Activated B cell treated with CpG ODN at 0.5 μM for 24 hours (primary cell): ENCODE measurements around the gene ZNHIT2. TPM values are rescaled to one million over a fixed set of nuclear protein-coding genes. Genes with fewer than 3 reads are reported as not detected.

Experiments
- ATAC-seq: fragments of 200-7000 bp; cut with Tn5 transposase; one replicate; pipeline ENCODE4 v1.10.0; 2021; ENCODE audit warnings: low read depth, mild to moderate bottlenecking, moderate library complexity
- CTCF ChIA-PET: fragments of 350-600 bp; sonication (Branson Sonifier 250); formaldehyde crosslinking; loops from one replicate; lab custom pipeline; 2021; ENCODE audit warnings: antibody characterized with exemption; lab: Charles Lee
- POLR2A ChIA-PET: fragments of 350-600 bp; sonication (Branson Sonifier 250); formaldehyde crosslinking; loops from one replicate; lab custom pipeline; 2021; ENCODE audit warnings: antibody characterized with exemption; lab: Charles Lee
- DNase-seq: peaks from one replicate; pipeline ENCODE4 v3.0.0; 2022
- H3K27ac Mint-ChIP-seq: one replicate; pipeline ENCODE4 v1.8.0; 2020; ENCODE audit warnings: mixed read lengths
- H3K27me3 Mint-ChIP-seq: one replicate; pipeline ENCODE4 v1.8.0; 2021; ENCODE audit warnings: mixed read lengths
- H3K36me3 Mint-ChIP-seq: one replicate; pipeline ENCODE4 v1.8.0; 2021; ENCODE audit warnings: low read depth, mixed read lengths
- H3K4me1 Mint-ChIP-seq: one replicate; pipeline ENCODE4 v1.8.0; 2021; ENCODE audit warnings: mixed read lengths
- H3K4me3 Mint-ChIP-seq: one replicate; pipeline ENCODE4 v1.8.0; 2020; ENCODE audit warnings: mild to moderate bottlenecking, mixed read lengths
- H3K9me3 Mint-ChIP-seq: one replicate; pipeline ENCODE4 v1.8.0; 2020; ENCODE audit warnings: mixed read lengths
- CTCF ChIP-seq: fragments of 200-600 bp; IDR thresholded peaks from one replicate; pipeline ENCODE4 v1.8.0; 2022; ENCODE audit warnings: antibody characterized with exemption, mild to moderate bottlenecking
- intact Hi-C: fragments of 100-400 bp; cut with micrococcal nuclease; formaldehyde crosslinking; loops from one replicate; pipeline ENCODE4 v1.15.1; 2024
- total RNA-seq: library from RNA; stranded (reverse); gene quantifications from 2 replicates; pipeline ENCODE4 v1.2.3, GENCODE V29; 2022

The ZNHIT2 gene
- total RNA-seq, 1 donor from 2014 or later, result 13.4 TPM

DNA sequence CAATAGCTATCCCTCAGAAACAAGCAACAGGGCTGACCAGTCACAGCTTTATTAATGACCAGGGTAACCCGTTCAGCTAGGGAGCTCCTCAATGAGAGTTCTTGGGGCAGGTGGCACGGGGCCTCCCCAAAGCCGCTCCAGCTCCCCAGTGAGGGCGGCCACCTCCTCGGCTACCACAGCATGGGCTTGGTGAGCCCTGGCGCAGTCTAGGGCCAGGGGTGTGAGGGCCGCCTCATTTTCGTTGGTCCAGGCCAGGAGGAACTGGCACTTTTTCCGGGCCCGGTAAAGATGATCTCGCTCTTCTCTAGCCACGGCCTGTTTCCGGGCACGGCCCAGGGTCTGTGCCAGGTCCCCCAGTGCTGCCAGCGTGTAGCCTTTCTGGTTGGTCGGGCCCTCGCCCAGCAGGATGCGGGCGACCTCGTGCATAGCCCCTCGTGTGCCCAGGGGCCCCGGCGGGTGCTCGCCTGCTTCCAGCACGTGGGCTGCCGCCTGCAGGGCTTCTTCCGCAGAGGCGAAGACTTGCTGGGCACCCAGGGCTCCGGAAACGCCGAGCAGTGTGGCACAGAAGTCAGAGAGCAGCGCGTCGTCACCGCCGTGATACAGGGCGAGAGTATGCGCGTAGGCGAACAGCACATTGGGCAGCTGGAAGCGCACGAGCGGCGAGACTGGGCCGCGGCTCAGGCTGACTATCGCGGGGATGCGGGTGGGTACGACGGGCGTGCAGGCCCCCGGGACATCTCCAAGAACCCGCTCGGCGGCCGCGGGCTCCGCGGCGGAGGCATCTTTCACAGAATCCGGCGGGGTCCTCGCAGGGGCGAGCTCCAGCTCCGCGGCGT, 913 bp downstream of the ZNHIT2 start:
- TF ChIP-seq CTCF, result no peak
- Mint-ChIP-seq H3K27ac (peak overlapping the region; percentile 80), H3K36me3 (peaks cover 53% of the 10 kb centered on the region), H3K27me3 (no peaks in the 10 kb centered on the region), H3K4me1 (peaks cover 72% of the 10 kb centered on the region), H3K9me3 (no peaks in the 10 kb centered on the region), H3K4me3 (peak overlapping the region; percentile 87)
- DNase-seq (no peak), ATAC-seq (no peak)
- ChIA-PET POLR2A (interaction anchor here (0.6 to 15.3 kb wide), 16 partner anchors 15 to 946 kb away, joined by 3 to 546 read pairs (median 5); partner anchors contain the start of genes ARL2, CAPN1, CDC42EP2 and DPF2), CTCF (interaction anchor here (0.7 to 3.8 kb wide), 7 partner anchors 11 to 269 kb away, joined by 3 to 28 read pairs (median 4); partner anchors contain the start of genes CAPN1 and MAJIN)
- intact Hi-C loops, result loop anchor here (1.0 to 2.0 kb wide), 12 partner anchors 16 to 741 kb away; partner anchors contain the start of genes ARL2, CAPN1, CDCA5 and EHD1

DNA sequence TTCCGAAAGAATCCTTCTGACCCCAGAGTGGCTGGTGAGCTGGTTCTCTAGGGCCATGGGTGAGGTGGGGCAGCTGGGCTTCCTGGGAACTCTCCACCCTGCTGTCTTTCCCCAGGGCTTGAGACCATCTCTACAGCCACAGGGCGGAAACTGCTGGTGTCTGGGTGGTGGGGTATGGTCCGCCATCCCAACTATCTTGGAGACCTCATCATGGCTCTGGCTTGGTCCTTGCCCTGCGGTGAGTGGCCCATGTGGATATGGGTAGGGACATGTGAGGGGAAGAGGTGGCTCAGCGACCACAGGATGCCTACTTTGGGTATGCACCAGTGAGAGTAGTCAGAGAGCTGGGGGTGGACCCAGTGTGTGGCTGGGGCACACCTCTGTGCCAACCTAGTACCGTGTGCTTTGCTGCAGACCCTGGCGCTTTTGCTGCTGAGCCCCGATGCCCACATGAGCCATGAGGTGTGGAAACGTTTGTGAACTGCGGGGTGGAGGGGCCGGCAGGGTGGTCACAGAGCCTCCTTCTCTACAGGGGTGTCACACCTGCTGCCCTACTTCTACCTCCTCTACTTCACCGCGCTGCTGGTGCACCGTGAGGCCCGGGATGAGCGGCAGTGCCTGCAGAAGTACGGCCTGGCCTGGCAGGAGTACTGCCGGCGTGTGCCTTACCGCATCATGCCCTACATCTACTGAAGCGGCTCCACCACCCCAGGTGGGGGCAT, 2.0 kb downstream of the ZNHIT2 start:
- Mint-ChIP-seq H3K27ac (no peak overlapping the region), H3K9me3 (no peaks in the 10 kb centered on the region), H3K4me1 (peaks cover 73% of the 10 kb centered on the region), H3K36me3 (peaks cover 42% of the 10 kb centered on the region), H3K4me3 (peak overlapping the region; percentile 87), H3K27me3 (no peaks in the 10 kb centered on the region)
- CTCF ChIA-PET, result interaction anchor here (1.3 to 3.8 kb wide), 3 partner anchors 15 to 268 kb away, joined by 4 to 28 read pairs (median 15); partner anchors contain the start of gene CAPN1
- ATAC-seq, result no peak
- intact Hi-C loops, result loop anchor here (2.0 kb wide), 1 partner anchor 337 kb away; the partner anchor contains the start of gene SF1
- no peak for DNase-seq
- TF ChIP-seq CTCF, result no peak
- POLR2A ChIA-PET, result interaction anchor here (0.6 to 15.3 kb wide), 6 partner anchors 16 to 777 kb away, joined by 3 to 546 read pairs (median 12); partner anchors contain the start of genes CAPN1, SF1, SYVN1 and VPS51

DNA sequence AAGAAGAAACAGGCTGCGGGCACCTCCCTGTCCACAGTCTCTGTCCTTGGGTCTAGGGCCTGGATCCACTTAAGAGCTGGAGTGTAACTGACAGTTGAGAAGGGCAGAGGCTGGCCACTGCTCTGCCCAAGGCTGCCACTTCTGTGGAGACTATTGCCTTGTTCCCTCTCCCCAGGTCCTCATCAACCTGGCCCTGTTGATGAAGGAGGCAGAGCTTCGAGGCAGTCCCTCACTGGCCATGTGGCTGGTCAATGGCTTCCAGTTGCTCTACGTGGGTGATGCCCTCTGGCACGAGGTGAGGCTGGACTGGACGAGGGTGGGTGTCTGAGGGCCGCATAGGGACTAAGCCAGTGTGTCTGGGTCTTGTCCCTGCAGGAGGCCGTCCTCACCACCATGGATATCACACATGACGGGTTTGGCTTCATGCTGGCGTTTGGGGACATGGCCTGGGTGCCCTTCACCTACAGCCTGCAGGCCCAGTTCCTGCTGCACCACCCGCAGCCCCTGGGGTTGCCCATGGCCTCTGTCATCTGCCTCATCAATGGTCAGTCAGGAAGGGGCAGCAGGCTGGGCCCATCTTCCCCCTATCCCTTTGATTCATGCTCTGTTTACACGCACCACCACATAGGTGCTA, 2.8 kb downstream of the ZNHIT2 start:
- no peaks in the 10 kb centered on the region for H3K9me3 Mint-ChIP-seq
- no peak overlapping the region for H3K4me3 Mint-ChIP-seq
- ATAC-seq (no peak), DNase-seq (no peak)
- H3K27ac Mint-ChIP-seq, result peak overlapping the region; percentile 53
- peaks cover 70% of the 10 kb centered on the region for H3K4me1 Mint-ChIP-seq
- H3K36me3 Mint-ChIP-seq, result peaks cover 36% of the 10 kb centered on the region
- ChIA-PET CTCF (interaction anchor here (1.2 kb wide), 1 partner anchor 66 kb away, joined by 4 read pairs; no protein-coding TSS in a partner anchor), POLR2A (interaction anchor here (0.6 to 15.3 kb wide), 4 partner anchors 17 to 778 kb away, joined by 3 to 546 read pairs (median 4); partner anchors contain the start of gene SYVN1)
- intact Hi-C loops, result loop anchor here (5.0 kb wide), 1 partner anchor 398 kb away; no protein-coding TSS in a partner anchor
- no peaks in the 10 kb centered on the region for H3K27me3 Mint-ChIP-seq
- no peak for TF ChIP-seq CTCF

- Mint-ChIP-seq H3K27ac (peak overlapping the region; percentile 53), H3K9me3 (no peaks in the 10 kb centered on the region), H3K27me3 (no peaks in the 10 kb centered on the region), H3K4me1 (peaks cover 64% of the 10 kb centered on the region), H3K4me3 (peak overlapping the region; percentile 89), H3K36me3 (peaks cover 34% of the 10 kb centered on the region)
- intact Hi-C loops, result loop anchor here (5.0 kb wide), 1 partner anchor 398 kb away; no protein-coding TSS in a partner anchor
- TF ChIP-seq CTCF, result no peak
- ATAC-seq, result no peak
- CTCF ChIA-PET, result interaction anchor here (1.2 to 4.2 kb wide), 3 partner anchors 8 to 151 kb away, joined by 3 to 27 read pairs (median 4); partner anchors contain the start of genes FAU and MRPL49
- POLR2A ChIA-PET, result interaction anchor here (1.3 to 15.3 kb wide), 4 partner anchors 8 to 266 kb away, joined by 3 to 546 read pairs (median 44); partner anchors contain the start of genes FAU, MRPL49 and SYVN1
- DNase-seq, result no peak
Measured at GRCh38 chr11:65113839-65114238, 3.7 kb downstream of the ZNHIT2 start.
